NCI-H82 treated with DMSO at 0.1 percent for 48 hours (cell line): ENCODE results near the gene RNU6-9.

Experiments
- DNase-seq: peaks from one replicate; lab custom pipeline; 2025; ENCODE audit not compliant: unreplicated experiment; lab: John Stamatoyannopoulos, UW

The RNU6-9 gene

DNA sequence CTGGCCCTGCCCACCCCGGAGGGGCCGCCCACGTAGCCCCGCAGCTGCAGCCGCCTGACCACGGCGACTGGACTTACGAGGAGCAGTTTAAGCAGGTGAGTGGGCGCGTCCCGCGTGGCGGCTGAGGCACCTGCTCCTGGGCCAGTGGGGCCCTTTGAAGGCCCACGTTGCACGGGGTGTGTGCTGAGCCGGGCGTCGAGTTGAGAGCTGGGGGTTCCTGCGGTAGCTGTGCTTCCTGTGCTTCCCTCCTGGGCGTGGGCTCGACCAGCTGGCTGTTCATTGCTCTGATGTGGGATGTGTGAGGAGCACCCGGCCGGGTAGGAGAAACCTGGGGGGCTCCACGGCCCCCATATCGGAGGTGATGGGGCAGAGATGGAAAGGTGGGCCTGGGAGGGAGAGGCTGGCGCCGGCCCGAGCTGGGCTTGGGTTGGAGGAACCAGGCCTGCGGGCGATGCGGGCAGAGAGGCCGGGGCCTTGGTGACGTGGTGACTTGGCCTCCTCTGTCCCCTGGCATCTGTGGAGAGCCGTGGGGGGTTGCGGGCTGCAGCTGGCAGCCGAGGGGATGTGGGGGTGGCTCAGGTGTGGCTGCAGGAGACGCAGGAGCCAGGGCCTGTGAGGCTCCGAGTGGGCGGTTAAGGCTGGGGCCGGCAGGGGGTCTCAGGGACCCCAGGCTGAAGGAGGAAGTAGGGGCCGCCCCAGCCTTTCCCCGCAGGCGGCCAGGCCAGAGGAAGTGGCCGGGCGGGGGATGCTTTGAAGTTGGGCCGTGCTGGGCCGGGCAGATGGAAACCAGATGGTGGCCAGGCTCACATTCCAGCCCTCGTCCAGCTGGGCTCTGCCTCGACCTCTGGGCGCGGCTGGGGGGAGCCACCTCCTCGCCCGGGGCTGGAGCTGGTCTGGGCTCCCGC, 39.6 kb downstream of the RNU6-9 start:
- DNase-seq, result no peak

DNA sequence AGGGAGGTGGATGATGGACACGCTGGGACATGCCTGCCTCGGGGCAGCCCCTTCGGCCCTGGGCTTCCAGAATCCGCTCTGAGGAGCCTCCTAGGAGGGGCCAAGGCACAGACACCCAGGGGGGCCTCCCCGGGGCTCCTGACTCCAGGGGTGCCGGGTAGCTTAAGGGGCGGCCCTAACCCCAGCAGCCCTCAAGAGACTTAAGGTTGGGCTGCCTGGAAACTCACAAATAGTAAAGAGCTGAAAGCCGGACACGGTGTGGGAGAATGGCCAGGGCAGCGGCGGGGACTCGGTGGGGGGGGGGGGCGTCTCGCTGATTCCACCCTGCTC, 40.2 kb downstream of the RNU6-9 start:
- no peak for DNase-seq

DNA sequence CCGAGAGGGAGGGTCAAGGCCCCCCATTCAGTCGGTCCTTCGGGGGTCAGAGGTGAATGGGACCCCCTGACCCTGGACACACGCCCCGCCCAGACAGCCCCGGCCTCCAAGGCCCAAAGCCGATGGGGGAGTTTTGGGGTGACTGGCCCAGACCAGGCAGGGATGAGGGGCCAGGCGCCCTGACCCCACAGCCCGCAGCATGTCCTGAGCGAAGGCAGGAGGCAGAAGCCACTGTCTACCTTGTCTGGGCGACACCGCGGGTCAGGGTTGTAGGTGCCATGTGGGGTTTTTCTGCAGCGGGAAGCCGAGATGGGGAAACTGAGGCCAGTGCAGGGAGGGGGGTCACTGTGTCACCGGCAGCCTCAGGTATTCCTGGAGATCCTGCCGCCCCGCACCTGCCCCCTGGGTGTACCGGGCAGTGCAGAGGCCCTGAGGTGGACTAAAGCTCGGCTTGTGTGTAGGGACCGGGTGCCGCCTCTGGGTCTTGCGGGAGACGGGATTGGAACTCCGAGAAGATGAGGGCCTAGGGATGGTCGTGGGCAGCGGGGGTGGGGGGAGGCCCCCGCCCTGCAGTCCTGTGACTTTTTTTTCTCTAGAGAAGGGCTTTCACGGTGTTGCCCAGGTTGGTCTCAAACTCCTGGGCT, 41.0 kb downstream of the RNU6-9 start:
- DNase-seq, result no peak

DNA sequence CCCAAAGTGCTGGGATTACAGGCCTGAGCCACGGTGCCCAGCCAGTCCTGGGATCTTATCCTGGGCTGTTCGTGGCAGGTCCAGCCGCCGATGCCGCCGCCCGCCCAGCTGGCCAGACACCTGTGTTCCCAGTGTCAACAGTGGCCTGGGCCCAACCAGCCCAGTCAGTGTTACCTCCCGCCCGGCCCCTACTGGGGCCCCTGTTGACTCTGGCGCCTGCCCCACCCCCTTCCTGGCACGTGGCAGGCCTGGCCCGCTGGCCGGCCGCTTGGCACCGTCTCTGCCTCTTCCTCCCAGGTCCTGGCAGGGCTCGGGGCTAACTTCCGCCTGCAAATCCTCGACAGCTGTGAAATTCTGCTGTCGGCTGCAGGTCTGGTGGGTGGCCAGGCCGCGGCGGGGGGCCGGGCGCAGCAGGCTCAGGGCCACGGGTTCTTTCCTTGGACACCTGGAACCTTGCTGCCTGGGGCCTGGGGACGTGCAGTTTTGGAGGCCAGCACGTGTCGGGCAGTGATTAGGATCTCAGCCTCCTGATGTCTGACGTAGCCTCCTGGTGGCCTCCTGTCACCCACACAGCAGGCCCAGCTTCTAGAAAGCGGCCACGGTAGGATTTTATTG, 41.7 kb downstream of the RNU6-9 start:
- no peak for DNase-seq

DNA sequence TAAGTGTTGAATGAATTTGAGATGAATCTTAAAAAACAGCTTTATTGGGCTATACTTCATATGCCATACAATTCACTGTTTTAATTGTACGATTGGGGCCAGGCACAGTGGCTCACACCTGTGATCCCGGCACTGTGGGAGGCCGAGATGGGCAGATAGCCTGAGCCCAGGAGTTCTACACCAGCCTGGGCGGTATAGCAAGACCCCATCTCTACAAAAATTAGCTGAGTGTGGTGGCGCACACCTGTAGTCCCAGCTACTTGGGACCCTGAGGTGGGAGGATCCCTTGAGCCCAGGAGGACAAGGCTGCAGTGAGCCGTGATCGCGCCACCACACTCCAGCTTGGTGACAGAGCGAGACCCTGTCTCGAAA, 42.9 kb downstream of the RNU6-9 start:
- DNase-seq, result no peak

DNA sequence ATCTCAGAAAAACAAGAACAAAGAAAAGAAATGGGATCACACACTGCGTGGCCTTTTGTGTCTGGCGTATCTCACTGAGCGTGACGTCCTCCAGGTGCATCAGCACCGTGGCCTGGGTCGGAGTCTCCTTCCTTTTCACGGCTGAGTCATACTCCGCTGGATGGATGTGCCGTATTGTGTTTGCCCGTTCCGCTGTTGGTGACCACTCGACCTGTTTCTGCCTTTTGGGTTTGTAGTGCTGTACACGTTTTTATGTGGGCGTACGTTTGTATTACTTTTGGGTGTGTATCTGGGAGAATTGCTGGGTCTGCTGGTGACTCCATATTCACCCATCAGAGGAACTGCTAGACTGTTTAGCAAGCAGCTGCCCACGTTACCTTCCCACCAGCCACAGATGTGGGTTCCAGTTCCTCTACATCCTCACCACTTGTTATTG, 44.0 kb downstream of the RNU6-9 start:
- DNase-seq, result no peak

DNA sequence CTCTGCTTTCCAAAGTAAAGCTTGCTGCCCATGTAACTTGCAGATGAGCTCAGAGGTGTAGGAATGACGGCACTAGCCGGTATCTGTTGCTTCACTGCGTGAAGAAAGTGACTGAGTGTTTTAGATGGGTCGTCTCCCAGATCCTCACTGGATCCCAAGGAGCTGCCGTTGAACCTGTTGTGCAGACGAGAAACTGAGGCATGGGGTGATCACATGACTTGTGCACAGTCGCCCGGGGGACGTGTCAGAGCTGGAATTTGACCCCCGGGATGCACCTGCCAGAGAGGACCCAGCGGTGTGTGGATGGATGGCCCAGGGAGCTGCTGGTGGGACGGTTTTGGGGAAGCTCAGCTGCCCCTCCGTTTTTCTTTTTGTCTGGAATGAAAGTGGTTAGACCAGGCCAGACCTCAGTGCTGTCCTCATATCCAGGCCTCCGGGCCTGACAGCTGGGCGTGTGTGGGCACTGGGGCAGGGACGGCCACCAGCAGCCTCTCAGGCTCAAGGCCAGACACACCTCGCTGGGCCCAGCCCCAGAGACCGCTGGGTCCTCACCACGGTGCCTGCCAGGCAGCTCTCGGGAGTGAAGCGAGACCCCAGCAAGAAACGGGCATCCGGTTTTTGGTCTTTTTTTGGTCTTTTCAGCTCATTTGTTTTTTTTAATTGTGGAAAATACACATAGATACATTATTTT, 45.1 kb downstream of the RNU6-9 start:
- no peak for DNase-seq

DNA sequence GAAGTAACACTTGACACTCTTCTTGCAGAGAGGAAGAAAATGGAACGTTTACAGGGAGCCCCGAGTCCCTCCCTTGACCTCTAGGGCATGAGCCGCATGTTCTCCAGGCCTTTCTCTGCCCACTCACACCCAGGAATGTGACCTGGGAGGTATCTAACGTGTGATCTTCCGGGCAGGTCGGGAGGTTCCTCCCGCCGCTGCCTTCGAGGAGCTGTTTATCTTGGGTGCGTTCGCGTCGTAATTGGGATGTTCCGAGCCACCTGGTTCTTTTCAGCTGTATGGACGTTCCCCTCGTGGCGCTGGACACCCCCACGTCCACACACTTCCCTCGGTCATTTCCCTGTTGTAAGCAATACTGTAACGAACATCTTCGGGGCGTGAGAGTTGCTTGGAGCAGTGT, 46.2 kb downstream of the RNU6-9 start:
- DNase-seq, result no peak

DNA sequence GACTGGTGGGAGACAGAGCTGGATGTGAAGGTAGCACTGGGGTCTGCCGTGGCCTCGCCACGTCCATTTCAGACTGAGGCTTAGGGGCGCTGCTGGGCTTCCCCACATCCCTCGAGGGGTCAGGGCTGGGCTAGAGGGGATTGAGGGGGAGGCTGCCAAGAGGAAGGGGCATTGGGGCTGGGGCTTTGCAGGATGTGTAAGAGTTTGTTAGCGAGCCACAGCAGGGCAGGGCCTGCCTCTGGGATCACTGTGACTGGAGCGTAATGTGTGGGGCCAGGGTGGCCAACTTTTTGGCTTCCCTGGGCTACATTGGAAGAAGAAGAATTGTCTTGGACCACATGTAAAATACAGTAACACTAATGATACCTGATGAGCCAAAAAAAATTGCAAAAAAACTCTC, 46.6 kb downstream of the RNU6-9 start:
- DNase-seq, result no peak

DNA sequence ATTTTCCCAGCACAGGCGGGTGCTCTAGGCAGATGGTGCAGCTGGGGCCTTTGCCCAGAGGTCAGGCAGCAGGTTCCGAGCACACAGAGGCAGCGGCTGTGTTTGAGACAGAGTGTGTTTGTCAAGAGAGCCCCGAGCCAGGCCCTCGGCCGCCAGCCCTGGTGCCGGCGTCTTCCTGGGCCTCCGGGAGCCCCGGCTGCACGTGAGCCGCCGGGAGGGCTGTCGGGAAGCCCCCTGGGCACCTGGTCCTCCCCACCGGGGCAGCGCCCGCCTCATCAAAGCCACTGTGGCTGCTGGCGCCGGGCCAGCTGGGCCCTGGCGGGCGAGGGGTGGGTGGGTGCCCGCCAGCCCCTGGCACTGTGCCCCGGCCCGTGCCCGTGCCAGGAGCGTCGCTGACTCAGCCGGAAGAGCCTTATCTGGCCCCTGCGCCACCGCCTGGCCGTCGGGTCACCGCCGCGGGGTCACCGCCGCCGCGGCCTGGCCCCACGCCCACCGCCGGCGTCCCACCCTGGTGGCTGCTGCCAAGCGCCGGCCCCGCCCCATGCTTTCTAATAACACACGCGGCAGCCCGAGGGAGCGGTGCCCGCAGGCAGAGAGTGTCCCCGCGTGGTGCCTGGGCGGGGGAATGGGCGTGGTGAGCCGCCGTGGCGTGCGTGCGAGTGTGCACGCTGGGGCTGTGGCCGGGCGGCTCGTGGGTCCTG, 47.5 kb downstream of the RNU6-9 start:
- no peak for DNase-seq

DNA sequence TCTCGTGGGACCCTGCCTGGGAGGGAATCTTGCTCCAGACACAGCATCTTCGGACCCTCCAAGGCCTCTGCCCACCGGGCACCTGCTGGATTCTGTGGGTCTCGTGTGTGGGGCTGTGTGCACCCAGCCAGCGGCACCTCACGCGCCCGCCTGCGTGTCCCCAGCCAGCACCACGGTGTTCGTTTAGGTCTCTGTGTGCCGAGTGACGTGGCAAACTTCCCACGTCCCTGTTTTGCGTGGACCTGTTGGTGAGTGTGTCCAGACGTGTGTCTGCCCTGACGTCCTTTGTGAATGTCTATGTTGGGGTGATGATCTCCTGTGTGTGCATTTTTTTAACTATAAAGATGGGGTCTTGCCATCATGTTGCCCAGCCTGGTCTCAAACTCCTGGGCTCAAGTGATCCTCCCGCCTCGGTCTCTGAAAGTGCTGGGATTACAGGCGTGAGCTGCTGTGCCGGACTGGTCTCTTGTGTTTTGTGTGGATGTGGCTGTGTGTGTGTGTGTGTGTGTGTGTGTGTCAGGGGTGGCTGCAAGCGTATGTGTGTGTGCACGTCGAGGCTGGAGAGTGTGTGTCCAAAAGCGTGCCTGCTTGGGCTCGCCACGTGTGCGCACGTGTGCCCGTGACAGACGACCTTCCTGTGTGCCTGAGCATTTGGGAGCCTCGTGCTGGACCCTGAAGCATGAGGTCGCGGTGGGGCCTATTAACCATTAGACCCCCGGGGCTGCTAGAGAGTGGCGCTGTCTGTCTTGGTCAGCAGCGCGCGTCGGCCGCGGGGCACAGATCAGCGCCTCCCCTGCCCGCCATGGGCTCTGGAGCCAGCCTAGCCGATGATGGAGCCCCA, 48.2 kb downstream of the RNU6-9 start:
- no peak for DNase-seq

DNA sequence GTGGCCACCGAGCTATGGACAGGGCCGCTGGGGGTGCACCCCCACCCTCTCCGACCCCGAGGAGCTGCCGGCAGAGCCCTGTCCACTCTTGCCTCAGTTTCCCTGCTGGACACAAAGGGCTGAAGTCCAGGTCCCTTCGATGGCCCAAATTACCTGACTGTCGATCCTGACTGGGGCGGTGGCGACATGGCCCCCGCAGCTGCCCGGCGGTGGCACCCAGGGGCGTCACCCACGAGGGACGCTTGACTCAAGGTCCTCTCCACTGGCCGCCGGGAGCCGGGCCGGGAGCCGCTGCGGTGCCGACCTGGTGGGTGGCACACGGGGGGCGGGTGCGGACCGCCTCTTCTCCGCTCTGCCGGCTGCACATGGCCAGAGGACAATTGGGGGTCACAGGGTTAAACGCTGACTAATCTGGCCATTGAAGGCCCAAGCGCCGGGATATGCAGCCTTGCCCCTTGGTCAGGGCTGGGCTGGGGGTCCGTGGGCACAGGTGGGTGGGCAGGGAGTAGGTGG, 48.9 kb downstream of the RNU6-9 start:
- no peak for DNase-seq
